RWPE1 (cell line): Measurements from ENCODE around the gene MEG3.

Source experiments
- CTCF ChIA-PET: fragments of 350-600 bp; sonication (Branson Sonifier 250); formaldehyde crosslinking; extraction: SDS; loops from one replicate; lab custom pipeline; 2021; lab: Yijun Ruan, JAX
- POLR2A ChIA-PET: fragments of 400-600 bp; formaldehyde crosslinking; extraction: SDS; loops from one replicate; lab custom pipeline; 2020; ENCODE audit warnings: antibody characterized with exemption; ENCODE audit not compliant: low non-redundant PET; lab: Yijun Ruan, JAX
- DNase-seq: peaks from one replicate; pipeline ENCODE4 v3.0.0; 2012; ENCODE audit warnings: low spot score
- H3K27ac ChIP-seq: fragments of 450-650 bp; 2 replicates; pipeline ENCODE4 v1.5.1; 2017
- CTCF ChIP-seq: fragments of 450-650 bp; conservative IDR thresholded peaks from 2 replicates; pipeline ENCODE4 v1.5.1; 2017; ENCODE audit warnings: low read depth, mild to moderate bottlenecking

MEG3 gene

GRCh38 chr14:100804138-100804537 is 21.8 kb upstream of the MEG3 start:
- no peak for TF ChIP-seq CTCF
- ChIA-PET CTCF (interaction anchor here (0.7 kb wide), 1 partner anchor 15 kb away, joined by 3 read pairs; no protein-coding TSS in a partner anchor), POLR2A (no interaction called here)
- no peak overlapping the region for H3K27ac ChIP-seq
- no peak for DNase-seq

- no peak for TF ChIP-seq CTCF
- CTCF ChIA-PET = interaction anchor here (0.7 kb wide), 1 partner anchor 16 kb away, joined by 3 read pairs; no protein-coding TSS in a partner anchor
- DNase-seq = no peak
- H3K27ac ChIP-seq = no peak overlapping the region
- POLR2A ChIA-PET = no interaction called here
Observed at GRCh38 chr14:100804558-100805309, 21.2 kb upstream of the MEG3 start.

- no peak overlapping the region for H3K27ac ChIP-seq
- TF ChIP-seq CTCF = no peak
- no peak for DNase-seq
- CTCF ChIA-PET = no interaction called here
- POLR2A ChIA-PET = no interaction called here
Observed at GRCh38 chr14:100806386-100806785, 19.5 kb upstream of the MEG3 start.

GRCh38 chr14:100807496-100807895 is 18.4 kb upstream of the MEG3 start:
- ChIA-PET CTCF (interaction anchor here (0.6 kb wide), 1 partner anchor 1449 kb away, joined by 4 read pairs; no protein-coding TSS in a partner anchor), POLR2A (interaction anchor here (0.7 kb wide), 1 partner anchor 15 kb away, joined by 9 read pairs; no protein-coding TSS in a partner anchor)
- no peak for DNase-seq
- no peak overlapping the region for H3K27ac ChIP-seq
- TF ChIP-seq CTCF = no peak

GRCh38 chr14:100807979-100808734 is 17.8 kb upstream of the MEG3 start:
- no peak overlapping the region for H3K27ac ChIP-seq
- ChIA-PET CTCF (interaction anchor here (0.6 kb wide), 2 partner anchors 10 to 1448 kb away, joined by 3 to 4 read pairs; no protein-coding TSS in a partner anchor), POLR2A (no interaction called here)
- DNase-seq = no peak
- TF ChIP-seq CTCF = no peak

GRCh38 chr14:100810435-100810834 is 15.5 kb upstream of the MEG3 start:
- no peak for DNase-seq
- POLR2A ChIA-PET = no interaction called here
- TF ChIP-seq CTCF = no peak
- CTCF ChIA-PET = interaction anchor here (0.5 to 0.7 kb wide), 2 partner anchors 10 to 132 kb away, joined by 3 read pairs; no protein-coding TSS in a partner anchor
- H3K27ac ChIP-seq = no peak overlapping the region
